ENCODE data around the gene GPT2. TPM values are rescaled to one million over a fixed set of nuclear protein-coding genes. Genes with fewer than 3 reads are reported as not detected.
A peak's percentile ranks its signal among the peaks of the same experiment; 100 is the strongest.
"Not testable (repeated sequence)": the region's sequence is repeated elsewhere in the genome, so short reads cannot be mapped to it uniquely, and the experiment has no call there.

Gene GPT2
- total RNA-seq, 1 donor from 2014 or later: 18.4 TPM

- no peak for DNase-seq (ENCODE audit: extremely low spot score in 2 of 2)
- H3K9me3 ChIP-seq: no peaks in the 10 kb centered on the region
- H3K4me3 ChIP-seq: no peak overlapping the region
- H3K27me3 ChIP-seq: no peaks in the 10 kb centered on the region
- no peak for TF ChIP-seq POLR2A (IDR thresholded peaks at IDR 0.05)
- TF ChIP-seq CTCF (IDR thresholded peaks at IDR 0.05): peak in 2 of 3 experiments; percentile 44 to 63
- no peak overlapping the region for H3K27ac ChIP-seq
- intact Hi-C loops (cut with DNase I): no loop called here
- H3K4me1 ChIP-seq: peaks cover 3% of the 10 kb centered on the region
- H3K36me3 ChIP-seq: no peaks in the 10 kb centered on the region
Observed at GRCh38 chr16:46929378-46930332, 45.5 kb downstream of the GPT2 start.

GRCh38 chr16:46930861-46931260, 46.7 kb downstream of the GPT2 start:
- Histone ChIP-seq H3K36me3 (no peaks in the 10 kb centered on the region), H3K9me3 (no peaks in the 10 kb centered on the region), H3K4me3 (no peak overlapping the region), H3K27me3 (no peaks in the 10 kb centered on the region), H3K4me1 (no peaks in the 10 kb centered on the region), H3K27ac (no peak overlapping the region)
- intact Hi-C loops (cut with DNase I): no loop called here
- DNase-seq (ENCODE audit: extremely low spot score in 2 of 2): no peak
- no peak for TF ChIP-seq POLR2AphosphoS5 (IDR thresholded peaks at IDR 0.05; ENCODE audit: insufficient read depth in 1 of 2, low read depth in 1 of 2)
- no peak for TF ChIP-seq POLR2A (IDR thresholded peaks at IDR 0.05)
- TF ChIP-seq CTCF (IDR thresholded peaks at IDR 0.05): no peak

- Histone ChIP-seq H3K36me3 (no peaks in the 10 kb centered on the region), H3K27me3 (no peaks in the 10 kb centered on the region), H3K4me3 (no peak overlapping the region), H3K4me1 (no peaks in the 10 kb centered on the region), H3K9me3 (no peaks in the 10 kb centered on the region), H3K27ac (no peak overlapping the region)
- TF ChIP-seq POLR2A (IDR thresholded peaks at IDR 0.05) (no peak), POLR2AphosphoS5 (IDR thresholded peaks at IDR 0.05; ENCODE audit: insufficient read depth in 1 of 2, low read depth in 1 of 2) (no peak), CTCF (IDR thresholded peaks at IDR 0.05) (no peak)
- intact Hi-C loops (cut with DNase I): no loop called here
- no peak for DNase-seq (ENCODE audit: extremely low spot score in 2 of 2)
Observed at GRCh38 chr16:46932802-46933201, 48.6 kb downstream of the GPT2 start.

GRCh38 chr16:46937536-46937935, 53.4 kb downstream of the GPT2 start:
- H3K27me3 ChIP-seq: no peaks in the 10 kb centered on the region
- no peaks in the 10 kb centered on the region for H3K9me3 ChIP-seq
- H3K4me1 ChIP-seq: no peaks in the 10 kb centered on the region
- intact Hi-C loops (cut with DNase I): no loop called here
- no peak for TF ChIP-seq CTCF (IDR thresholded peaks at IDR 0.05)
- DNase-seq (ENCODE audit: extremely low spot score in 2 of 2): no peak
- no peak overlapping the region for H3K4me3 ChIP-seq
- H3K36me3 ChIP-seq: no peaks in the 10 kb centered on the region
- no peak overlapping the region for H3K27ac ChIP-seq

- DNase-seq (ENCODE audit: extremely low spot score in 2 of 2); H3K36me3 ChIP-seq; H3K4me1 ChIP-seq; H3K4me3 ChIP-seq; H3K9me3 ChIP-seq; intact Hi-C loops (cut with DNase I); H3K27ac ChIP-seq; H3K27me3 ChIP-seq: not testable (repeated sequence)
Observed at GRCh38 chr16:46944713-46945112, 60.6 kb downstream of the GPT2 start.

Data from vagina (tissue), 2 donors.